GM12891 (cell line): Measurements from ENCODE around the gene ZBTB46.

Experiments used
- POLR2A ChIP-seq: IDR thresholded peaks from 2 replicates; pipeline ENCODE4 v1.6.1; 2011; ENCODE audit warnings: low read depth, low read length, control low read depth
- POLR2AphosphoS5 ChIP-seq: IDR thresholded peaks from 2 replicates; pipeline ENCODE4 v1.6.1; 2011; ENCODE audit warnings: low read depth, low read length, control low read depth
- SPI1 ChIP-seq: IDR thresholded peaks from 2 replicates; pipeline ENCODE4 v1.6.1; 2011; ENCODE audit warnings: low read depth, low read length, control low read depth
- TAF1 ChIP-seq: IDR thresholded peaks from 2 replicates; pipeline ENCODE4 v1.6.1; 2011; ENCODE audit warnings: low read depth, low read length, control low read depth

DNA sequence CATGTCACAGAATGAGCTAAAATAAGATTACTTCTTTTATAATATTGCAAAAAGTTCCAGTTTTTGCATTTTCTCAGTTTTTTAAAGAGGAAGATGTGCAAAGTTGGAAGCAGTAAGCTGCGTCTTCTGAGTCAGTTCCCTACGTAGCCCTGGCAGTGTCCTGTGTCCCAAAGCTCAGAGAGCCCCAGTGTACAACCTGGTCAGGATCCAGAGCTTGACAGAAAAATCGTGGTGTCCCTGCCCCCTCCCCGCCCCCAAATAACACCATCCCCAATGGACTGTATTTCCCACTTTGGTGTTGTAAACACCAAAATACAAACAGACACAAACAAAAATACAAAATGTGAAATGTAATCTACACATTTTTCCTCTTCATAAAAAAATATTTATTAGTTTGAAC is 86.9 kb downstream of the ZBTB46 start:
- TF ChIP-seq POLR2A (no peak), POLR2AphosphoS5 (no peak), TAF1 (no peak), SPI1 (no peak)
